Activated CD8-positive, alpha-beta memory T cell treated with anti-CD3 and anti-CD28 coated beads, Interleukin-2, amount 50 U/mL, for 24 hours (primary cell): Measurements from ENCODE around the gene PAXIP1.
"Not testable (repeated sequence)": the region's sequence is repeated elsewhere in the genome, so short reads cannot be mapped to it uniquely, and the experiment has no call there.

Source experiments
- DNase-seq: peaks from one replicate; pipeline ENCODE4 v3.0.0-alpha.2; 2020; ENCODE audit errors: extremely low read depth

The PAXIP1 gene

DNA sequence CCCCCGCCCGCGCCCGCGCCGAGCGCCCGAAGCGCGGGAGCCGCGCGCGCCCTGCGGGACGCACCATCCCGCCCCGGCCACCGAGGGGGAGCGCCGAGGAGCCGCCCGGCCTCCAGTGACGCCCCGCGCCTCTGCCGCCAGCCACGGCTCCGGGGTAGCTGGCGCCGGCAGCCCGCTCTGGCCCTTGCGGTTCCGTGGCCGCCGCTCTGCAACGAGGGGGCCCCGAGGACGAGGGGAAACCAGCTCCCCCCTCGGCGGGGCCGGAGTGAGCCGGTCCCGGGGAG is at the start of gene PAXIP1:
Gene PAXIP1, minus strand, starts transcription at position 33 of the 284 bp plus-strand sequence. CDS start 195 bp downstream, outside the sequence.
- no peak for DNase-seq

DNA sequence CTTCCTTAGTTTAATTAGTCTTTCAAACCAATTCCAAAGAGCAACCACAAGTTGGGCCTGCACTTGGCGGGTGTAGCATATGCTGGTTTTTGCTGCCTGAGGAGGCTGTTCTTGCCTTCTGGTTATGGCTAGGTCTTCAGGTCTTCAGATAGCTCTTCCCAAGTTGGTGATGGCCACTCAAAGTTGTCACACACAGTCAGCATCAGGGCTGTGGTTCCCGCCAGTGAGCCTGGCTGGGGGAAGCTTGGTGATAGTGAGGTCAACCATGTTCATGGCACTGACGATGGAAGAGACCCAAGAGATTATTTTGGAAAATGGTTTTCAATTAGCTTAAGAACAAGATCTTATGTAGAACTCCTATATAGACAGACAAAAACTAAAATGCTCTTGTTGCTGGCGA is 48.4 kb upstream of the PAXIP1 start:
- DNase-seq, result no peak

- DNase-seq, result no peak
Observed at GRCh38 chr7:155048006-155048405, 45.1 kb upstream of the PAXIP1 start.

DNA sequence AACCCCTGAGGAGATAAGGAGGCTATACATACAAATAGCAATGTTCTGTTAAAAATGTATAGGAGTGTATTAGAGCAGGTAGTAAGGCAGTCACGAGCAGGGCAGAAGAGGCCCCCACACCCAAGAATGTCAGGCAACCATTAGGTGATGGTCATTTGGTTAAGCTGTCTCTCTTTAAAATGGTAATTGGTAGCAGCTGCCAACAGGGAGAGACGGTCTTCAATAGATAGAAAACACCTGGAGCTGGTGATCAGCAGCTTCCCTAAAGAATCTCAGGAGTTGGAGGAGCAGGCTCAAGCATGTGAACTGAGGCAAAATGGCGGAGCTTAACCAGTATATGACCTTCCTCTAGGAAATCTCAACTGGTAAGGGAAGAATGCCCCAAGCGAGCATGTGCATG is 40.8 kb upstream of the PAXIP1 start:
- DNase-seq, result no peak

DNA sequence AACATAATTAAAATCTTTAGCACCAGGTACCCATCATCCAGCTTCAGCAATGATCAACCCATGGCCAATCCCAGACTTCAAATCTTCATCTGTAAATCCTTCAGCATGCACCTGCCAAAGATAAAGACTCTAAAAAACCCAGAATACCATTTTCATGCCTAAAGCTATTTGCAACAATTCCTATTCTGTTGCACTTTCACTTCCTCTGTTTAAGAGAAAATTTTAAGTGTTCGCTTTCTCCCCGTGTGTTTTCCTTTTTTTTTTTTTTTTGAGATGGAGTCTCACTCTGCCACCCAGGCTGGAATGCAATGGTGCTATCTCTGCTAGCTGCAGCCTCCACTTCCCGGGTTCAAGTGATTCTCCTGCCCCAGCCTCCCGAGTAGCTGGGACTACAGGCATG is 35.4 kb upstream of the PAXIP1 start:
- no peak for DNase-seq

GRCh38 chr7:155034495-155034894 is 31.6 kb upstream of the PAXIP1 start:
- not testable (repeated sequence) for DNase-seq

DNA sequence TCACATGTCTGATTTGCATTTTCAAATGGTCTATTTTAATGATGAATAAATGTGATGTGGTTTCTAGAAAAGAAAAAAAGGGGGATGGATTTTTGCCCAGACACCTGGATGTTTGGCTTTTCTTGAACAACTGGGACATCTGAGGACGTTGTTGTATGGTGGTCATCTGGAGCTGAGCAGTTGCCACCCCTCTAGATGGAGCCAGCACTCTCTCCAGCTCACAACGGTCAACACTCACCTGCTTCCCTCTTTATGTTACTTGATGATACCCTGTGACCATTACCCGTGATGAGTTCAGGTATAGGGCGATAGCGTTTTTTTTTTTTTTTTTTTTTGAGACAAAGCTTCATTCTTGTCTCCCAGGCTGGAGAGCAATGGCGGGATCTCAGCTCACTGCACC is 30.1 kb upstream of the PAXIP1 start:
- no peak for DNase-seq

DNA sequence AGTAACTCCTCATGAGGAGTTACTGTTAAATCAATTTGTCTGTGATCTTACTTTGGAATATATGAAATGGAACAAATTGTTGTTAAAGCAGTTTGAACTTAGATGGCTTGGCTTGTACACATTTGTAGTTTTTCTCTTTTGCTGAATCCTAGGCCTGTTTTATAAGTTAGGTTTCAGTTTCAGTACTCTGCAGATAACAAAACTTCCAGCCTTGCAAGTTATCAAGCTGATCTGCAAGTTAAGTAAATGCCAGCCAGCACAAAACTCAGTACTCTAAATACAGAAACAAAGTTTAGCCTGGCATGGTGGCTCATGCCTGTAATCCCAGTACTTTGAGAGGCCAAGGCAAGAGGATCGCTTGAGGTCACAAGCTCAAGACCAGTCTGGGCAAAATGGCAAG is 25.0 kb upstream of the PAXIP1 start:
- no peak for DNase-seq

GRCh38 chr7:155021699-155022145 is 18.8 kb upstream of the PAXIP1 start:
- no peak for DNase-seq

- DNase-seq, result no peak
Observed at GRCh38 chr7:155020996-155021395, 18.1 kb upstream of the PAXIP1 start.

DNA sequence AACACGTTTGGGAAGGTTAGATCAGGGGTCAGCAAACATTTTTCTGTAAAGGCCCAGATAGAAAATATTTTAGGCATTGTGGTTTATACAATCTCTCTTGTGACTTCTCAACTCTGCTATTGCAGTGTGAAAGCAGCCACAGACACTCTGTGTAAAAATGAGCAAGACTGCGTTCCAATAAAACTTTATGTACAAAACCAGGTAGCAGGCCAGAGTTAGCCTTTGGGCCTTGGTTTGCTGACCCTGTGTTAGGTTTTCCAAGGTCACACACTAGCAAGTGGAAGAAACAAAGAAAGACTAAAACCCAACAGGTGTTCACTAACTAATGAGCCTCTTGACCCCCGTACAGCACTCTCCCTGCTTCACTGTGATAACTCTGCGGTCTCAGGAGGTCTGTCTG is 14.9 kb upstream of the PAXIP1 start:
- no peak for DNase-seq

GRCh38 chr7:155011086-155011485 is 8.2 kb upstream of the PAXIP1 start:
- DNase-seq, result no peak

- DNase-seq, result no peak
Observed at GRCh38 chr7:155009570-155010157, 6.7 kb upstream of the PAXIP1 start.

DNA sequence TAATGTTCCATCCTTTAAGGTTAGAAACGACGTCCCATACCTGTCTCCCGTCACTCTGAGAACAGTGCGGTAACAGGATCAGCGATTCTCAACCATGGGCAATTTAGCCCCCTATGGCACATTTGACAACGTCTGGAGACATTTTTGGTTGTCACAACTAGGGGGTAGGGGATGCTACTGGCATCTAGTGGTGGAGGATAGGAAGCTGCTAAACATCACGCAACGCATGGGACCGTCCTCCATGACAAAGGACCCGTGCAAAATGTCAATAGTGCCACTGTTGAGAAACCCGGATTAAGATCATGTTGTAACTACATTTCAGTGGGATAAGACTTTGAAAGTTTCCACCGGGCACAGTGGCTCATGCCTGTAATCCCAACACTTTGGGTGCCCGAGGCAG is 5.0 kb upstream of the PAXIP1 start:
- DNase-seq, result no peak

DNA sequence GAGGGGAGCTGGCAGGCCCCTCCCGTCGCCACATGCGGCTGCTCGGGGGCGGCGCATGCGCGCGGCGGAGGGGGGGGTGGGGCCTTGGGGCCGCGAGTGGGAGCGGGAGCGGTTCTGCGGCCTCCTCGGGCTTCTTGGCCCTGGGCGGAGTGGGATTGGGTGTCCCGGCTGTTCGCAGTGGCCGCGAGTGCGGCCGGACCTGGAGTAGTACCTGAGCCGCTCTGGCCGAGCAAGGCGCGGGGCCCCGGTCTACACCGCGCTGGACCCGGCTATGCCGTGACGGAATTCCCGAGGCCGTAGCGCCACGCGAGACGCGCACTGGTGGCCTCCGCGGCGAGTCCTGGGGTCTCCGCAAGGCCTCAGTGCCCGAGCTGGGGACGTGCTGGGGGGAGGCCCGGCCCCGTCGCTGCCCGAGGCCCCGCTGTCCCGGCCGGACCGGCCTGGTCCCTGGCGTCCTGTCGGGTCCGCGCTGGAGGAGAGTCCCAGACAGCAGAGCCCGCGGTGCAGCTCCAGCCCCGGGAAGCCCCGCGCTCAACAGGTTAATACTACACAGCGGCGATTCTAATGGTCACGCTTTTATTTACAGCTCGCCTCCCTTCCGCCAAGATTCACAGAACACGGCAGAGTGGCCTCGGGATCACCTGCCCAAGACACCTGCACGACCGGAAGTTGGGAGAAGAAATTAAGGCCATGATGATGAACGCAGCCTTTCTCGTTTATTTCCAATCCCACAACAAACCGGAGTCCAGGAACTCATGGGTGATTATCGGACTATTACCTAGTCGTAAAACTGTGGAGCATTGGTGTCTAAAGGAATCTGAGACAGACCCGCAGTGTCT is 671 bp upstream of the PAXIP1 start:
- DNase-seq, result peak; percentile 64

DNA sequence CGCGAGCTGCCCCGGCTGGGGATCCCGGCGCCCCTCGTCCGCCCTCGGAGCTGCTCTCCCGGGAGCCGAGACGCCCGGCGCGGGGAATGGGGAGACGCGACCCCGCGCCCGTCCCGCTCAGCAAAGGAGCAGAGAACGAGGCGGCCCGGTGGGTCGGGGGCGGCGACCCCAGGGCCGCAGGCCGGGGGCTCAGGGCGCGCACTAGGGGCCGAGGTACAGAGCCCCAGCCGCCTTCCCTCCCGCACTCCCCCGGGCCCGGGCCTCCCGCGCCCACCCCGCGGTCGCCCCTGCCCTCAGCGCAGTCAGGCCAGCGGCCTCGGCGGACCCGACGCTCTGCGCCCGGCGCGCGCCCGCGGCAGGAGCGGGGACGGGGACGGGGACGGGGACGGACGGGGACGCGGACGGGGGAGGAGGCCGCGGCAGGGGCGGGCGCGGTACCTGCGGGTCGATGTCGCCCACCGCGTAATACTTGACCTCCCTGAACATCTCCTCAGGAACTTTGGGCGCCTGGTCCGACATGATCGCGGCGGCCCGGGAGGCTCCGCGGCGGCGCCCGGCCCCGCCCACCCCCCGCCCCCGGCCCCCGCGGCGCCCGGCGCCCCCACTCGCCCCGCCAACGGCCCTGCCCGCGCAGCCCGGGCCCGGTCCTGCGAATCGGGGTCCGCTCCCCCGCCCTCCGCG is 373 bp downstream of the PAXIP1 start:
- no peak for DNase-seq

DNA sequence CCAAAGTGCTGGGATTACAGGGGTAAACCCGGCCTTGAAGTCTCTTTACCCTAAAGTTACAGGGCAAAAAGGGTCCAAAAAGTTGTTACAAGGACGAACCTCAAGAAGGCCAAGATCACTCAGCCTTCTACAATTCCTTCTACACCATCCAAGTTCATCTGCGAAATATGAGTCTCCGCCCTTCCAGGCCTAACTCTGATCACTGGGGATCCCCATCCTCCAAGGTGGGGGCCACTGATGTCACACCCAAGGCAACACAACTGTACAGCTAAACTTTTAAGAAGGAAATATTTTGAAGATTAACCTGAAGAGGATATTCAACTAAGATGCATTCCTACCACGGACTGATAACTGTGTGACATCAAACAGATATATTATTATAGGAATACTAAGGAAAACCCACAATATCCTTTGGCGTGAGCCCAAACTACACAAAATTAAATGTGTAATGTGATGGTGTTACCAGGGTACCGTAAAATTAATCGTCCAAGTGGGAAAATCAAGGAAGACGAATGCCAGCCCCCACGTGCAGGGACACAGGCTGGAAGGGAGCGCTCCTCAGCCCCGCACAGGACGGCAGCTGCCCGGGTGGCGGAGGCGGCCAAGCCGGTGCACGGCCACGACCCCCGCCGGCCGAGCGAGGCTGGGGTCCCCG is 1.0 kb downstream of the PAXIP1 start:
- DNase-seq, result no peak

- DNase-seq, result no peak
Observed at GRCh38 chr7:155000795-155001194, 2.1 kb downstream of the PAXIP1 start.

DNA sequence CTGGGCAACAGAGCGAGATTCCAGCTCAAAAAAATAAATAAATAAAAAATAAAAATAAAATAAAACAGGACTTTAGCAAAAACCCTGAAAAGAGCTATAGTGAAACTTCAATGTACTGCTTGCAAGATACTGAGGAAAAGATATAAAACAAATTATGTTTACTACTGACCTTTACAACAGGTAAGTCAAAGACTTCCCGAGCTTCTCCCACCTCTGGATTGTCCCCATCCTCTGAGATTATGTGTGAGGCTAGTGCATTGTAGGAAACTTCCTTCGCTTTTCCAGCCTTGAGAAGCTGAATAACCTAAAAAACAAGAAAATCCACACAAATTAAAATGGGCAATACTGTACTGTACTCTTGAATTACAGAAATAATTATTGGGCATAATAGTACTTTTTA is 4.4 kb downstream of the PAXIP1 start:
- DNase-seq, result no peak

GRCh38 chr7:154997840-154998370 is 5.0 kb downstream of the PAXIP1 start:
- DNase-seq, result no peak

- DNase-seq, result no peak
Observed at GRCh38 chr7:154996756-154997155, 6.2 kb downstream of the PAXIP1 start.

DNA sequence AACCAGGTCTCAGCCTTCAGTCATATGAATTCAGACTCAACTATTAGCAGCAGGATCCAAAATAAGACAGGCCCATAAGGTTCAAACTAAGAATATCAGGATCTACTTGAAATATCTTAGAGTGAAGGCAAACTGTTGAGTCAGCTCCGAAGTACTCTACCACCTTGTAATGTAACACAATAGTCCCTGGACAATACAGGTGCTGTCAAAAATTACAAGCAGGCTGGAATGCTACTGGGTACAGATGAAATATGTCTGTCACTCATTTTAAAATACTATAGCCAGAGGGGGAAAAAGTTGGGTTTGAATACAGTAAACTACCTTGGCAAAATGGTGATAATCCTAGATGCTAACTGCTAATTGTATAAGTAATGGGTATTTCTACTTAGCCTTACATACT is 6.8 kb downstream of the PAXIP1 start:
- DNase-seq, result no peak
